Naive thymus-derived CD4-positive, alpha-beta T cell (primary cell): ENCODE results near the gene PTPN4. TPM values are rescaled to one million over a fixed set of nuclear protein-coding genes. Genes with fewer than 3 reads are reported as not detected.
A peak's percentile ranks its signal among the peaks of the same experiment; 100 is the strongest.

Experiments
- ATAC-seq: fragments of 150-1000 bp; cut with Tn5 transposase; 2 replicates; pipeline ENCODE4 v1.10.0; 2021; ENCODE audit warnings: mild to moderate bottlenecking, moderate library complexity
- CTCF ChIA-PET: fragments of 350-600 bp; sonication (Branson Sonifier 250); formaldehyde crosslinking; loops from one replicate; lab custom pipeline; 2021; ENCODE audit warnings: antibody characterized with exemption; lab: Charles Lee
- POLR2A ChIA-PET: fragments of 350-600 bp; sonication (Branson Sonifier 250); formaldehyde crosslinking; loops from one replicate; lab custom pipeline; 2021; ENCODE audit warnings: antibody characterized with exemption, inconsistent platforms; lab: Charles Lee
- DNase-seq, 9 donors: peaks; one replicate each; pipeline versions ENCODE4 v3.0.0 to v3.0.0-alpha.2; 2020 to 2022; ENCODE audit warnings: mixed read lengths in 1 of 9
- H3K27ac ChIP-seq: one replicate; pipeline ENCODE4 v1.7.0; 2013; ENCODE audit warnings: mild to moderate bottlenecking, low read depth, low read length, moderate library complexity
- H3K27me3 ChIP-seq, 2 donors: one replicate each; pipeline ENCODE4 v1.7.0; 2013; ENCODE audit warnings: low read length in 2 of 2, mild to moderate bottlenecking in 2 of 2, moderate library complexity in 2 of 2; ENCODE audit not compliant: control insufficient read depth in 2 of 2, insufficient read depth in 2 of 2
- H3K36me3 ChIP-seq, 3 experiments: 1 replicate in 2 of 3; 2 replicates in 1 of 3; pipeline ENCODE4 v1.7.0; 2013; ENCODE audit warnings: low read length in 3 of 3, mild to moderate bottlenecking in 3 of 3, moderate library complexity in 1 of 3; ENCODE audit not compliant: insufficient read depth in 3 of 3, control insufficient read depth in 2 of 3
- H3K4me1 ChIP-seq, 2 donors: one replicate each; pipeline ENCODE4 v1.7.0; 2013; ENCODE audit warnings: low read length in 2 of 2, mild to moderate bottlenecking in 2 of 2, moderate library complexity in 1 of 2; ENCODE audit not compliant: control insufficient read depth in 2 of 2, insufficient read depth in 2 of 2
- H3K4me3 ChIP-seq: 2 replicates; pipeline ENCODE4 v1.7.0; 2013; ENCODE audit warnings: mild to moderate bottlenecking, low read length
- H3K9me3 ChIP-seq, 3 experiments: 1 replicate in 2 of 3; 2 replicates in 1 of 3; pipeline ENCODE4 v1.7.0; 2013; ENCODE audit warnings: low read length in 3 of 3; ENCODE audit not compliant: control insufficient read depth in 2 of 3
- H3K27ac Mint-ChIP-seq, 9 donors: one replicate each; pipeline ENCODE4 v1.8.0; 2020 to 2022; ENCODE audit warnings: mixed read lengths in 9 of 9, mild to moderate bottlenecking in 8 of 9, moderate library complexity in 5 of 9, inconsistent platforms in 2 of 9
- H3K27me3 Mint-ChIP-seq, 5 donors: one replicate each; pipeline ENCODE4 v1.8.0; 2021 to 2022; ENCODE audit warnings: mixed read lengths in 5 of 5, mild to moderate bottlenecking in 1 of 5
- H3K36me3 Mint-ChIP-seq, 5 donors: one replicate each; pipeline ENCODE4 v1.8.0; 2020 to 2022; ENCODE audit warnings: mixed read lengths in 5 of 5, mild to moderate bottlenecking in 3 of 5, inconsistent platforms in 1 of 5
- H3K4me1 Mint-ChIP-seq, 7 donors: one replicate each; pipeline ENCODE4 v1.8.0; 2020 to 2022; ENCODE audit warnings: mixed read lengths in 7 of 7, mild to moderate bottlenecking in 3 of 7, inconsistent platforms in 1 of 7
- H3K4me3 Mint-ChIP-seq, 10 donors: one replicate each; pipeline ENCODE4 v1.8.0; 2020 to 2022; ENCODE audit warnings: mild to moderate bottlenecking in 10 of 10, mixed read lengths in 10 of 10, moderate library complexity in 6 of 10, inconsistent platforms in 2 of 10
- H3K9me3 Mint-ChIP-seq, 11 donors: one replicate each; pipeline ENCODE4 v1.8.0; 2020 to 2022; ENCODE audit warnings: mixed read lengths in 11 of 11, mild to moderate bottlenecking in 4 of 11, inconsistent platforms in 1 of 11, moderate library complexity in 1 of 11
- intact Hi-C, 2 donors: fragments of 100-400 bp; cut with micrococcal nuclease; formaldehyde crosslinking; loops; one replicate each; pipeline ENCODE4 v1.15.1; 2023
- polyA plus RNA-seq, 2 donors: library from polyadenylated mRNA; unstranded; fragments of 300-500 nt; fragmentation: Illumina TruSeq; gene quantifications; one replicate each; pipeline ENCODE4 v1.2.3, GENCODE V29; 2021
- total RNA-seq, 6 experiments: library from RNA in 5 of 6; stranded (reverse) in 5 of 6; gene quantifications; 1 replicate in 5 of 6; 2 replicates in 1 of 6; pipeline ENCODE4 v1.2.3 and lab custom pipeline; 2021 to 2026

PTPN4 gene
- total and polyA plus RNA-seq, 7 experiments from 2014 or later = 48.9 to 122 (median 76.7) TPM

GRCh38 chr2:119941981-119942513 is 182.3 kb downstream of the PTPN4 start:
- H3K27me3 ChIP-seq = no peaks in the 10 kb centered on the region
- Mint-ChIP-seq H3K4me1 (peaks cover 12 to 60% (median 30%) of the 10 kb centered on the region in 7 donors), H3K9me3 (no peaks in the 10 kb centered on the region), H3K36me3 (peaks cover 4 to 38% (median 32%) of the 10 kb centered on the region in 5 donors), H3K27me3 (no peaks in the 10 kb centered on the region), H3K27ac (peak overlapping the region in 3 of 9 donors; percentile 7 to 77 (median 43)), H3K4me3 (no peak overlapping the region)
- intact Hi-C loops = loop anchor here in 1 of 2 donors (2.0 kb wide), 1 partner anchor 13 kb away; no protein-coding TSS in a partner anchor
- H3K9me3 ChIP-seq = no peaks in the 10 kb centered on the region
- CTCF ChIA-PET = interaction anchor here (0.5 to 0.8 kb wide), 2 partner anchors 29 to 186 kb away, joined by 3 read pairs; no protein-coding TSS in a partner anchor
- no peak overlapping the region for H3K27ac ChIP-seq
- no peak overlapping the region for H3K4me3 ChIP-seq
- ATAC-seq (no peak), DNase-seq (no peak)
- H3K4me1 ChIP-seq = peaks cover 4 to 48% of the 10 kb centered on the region in 2 donors
- POLR2A ChIA-PET = no interaction called here
- H3K36me3 ChIP-seq = peaks cover 7 to 21% (median 17%) of the 10 kb centered on the region in 3 experiments

DNA sequence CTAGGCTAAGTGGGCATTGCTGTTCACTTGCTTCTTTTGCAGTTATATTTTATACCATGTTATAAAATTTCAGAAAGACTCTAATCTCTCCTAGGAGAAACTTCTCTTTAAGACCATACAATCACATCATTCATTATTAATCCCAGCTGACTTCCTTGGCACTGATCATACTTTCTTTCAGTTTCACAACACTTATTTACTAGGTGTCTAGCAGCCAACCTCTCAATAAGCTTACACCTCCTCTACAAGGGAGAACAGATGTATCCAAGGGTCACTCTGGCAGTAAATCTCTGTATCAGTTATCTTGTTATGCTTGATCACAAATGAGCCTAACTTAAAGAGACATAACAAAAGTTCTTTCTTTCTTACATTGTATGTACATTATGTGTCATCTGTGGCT is 183.3 kb downstream of the PTPN4 start:
- no peak for ATAC-seq
- no peak for DNase-seq
- Mint-ChIP-seq H3K4me3 (peak overlapping the region in 1 of 10 donors; percentile 11), H3K27ac (peak overlapping the region in 4 of 9 donors; percentile 20 to 77 (median 32)), H3K27me3 (no peaks in the 10 kb centered on the region), H3K4me1 (peaks cover 12 to 70% (median 37%) of the 10 kb centered on the region in 7 donors), H3K9me3 (no peaks in the 10 kb centered on the region), H3K36me3 (peaks cover 4 to 38% (median 31%) of the 10 kb centered on the region in 5 donors)
- no peak overlapping the region for H3K27ac ChIP-seq
- CTCF ChIA-PET = interaction anchor here (0.7 to 0.8 kb wide), 2 partner anchors 28 to 125 kb away, joined by 3 read pairs; no protein-coding TSS in a partner anchor
- intact Hi-C loops = loop anchor here in 1 of 2 donors (2.0 kb wide), 1 partner anchor 14 kb away; no protein-coding TSS in a partner anchor
- H3K4me1 ChIP-seq = peaks cover 4 to 43% of the 10 kb centered on the region in 2 donors
- POLR2A ChIA-PET = no interaction called here
- H3K9me3 ChIP-seq = no peaks in the 10 kb centered on the region
- H3K36me3 ChIP-seq = peaks cover 0 to 17% (median 14%) of the 10 kb centered on the region in 3 experiments
- H3K27me3 ChIP-seq = no peaks in the 10 kb centered on the region
- H3K4me3 ChIP-seq = no peak overlapping the region

DNA sequence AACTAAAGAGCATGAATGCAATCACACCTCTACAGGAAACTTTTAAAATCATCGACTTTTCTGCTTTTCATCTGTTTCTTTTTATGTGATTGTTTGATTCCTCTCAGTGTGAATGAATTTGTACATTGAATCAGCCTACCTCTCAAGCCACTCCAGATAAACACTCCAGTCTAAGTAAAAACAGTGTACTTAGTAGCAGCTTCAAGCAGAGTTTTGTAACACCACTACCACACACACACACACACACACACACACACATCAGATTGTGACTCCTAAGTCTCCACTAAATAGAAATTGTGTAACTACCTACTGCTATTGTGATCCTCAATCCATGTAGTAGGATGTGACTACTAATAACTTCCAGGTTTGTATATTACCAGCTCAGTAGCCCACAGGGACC is 187.8 kb downstream of the PTPN4 start:
- ATAC-seq (no peak), DNase-seq (no peak)
- peaks cover under 1 to 11% of the 10 kb centered on the region in 2 donors for H3K4me1 ChIP-seq
- Mint-ChIP-seq H3K27ac (peak overlapping the region in 5 of 9 donors; percentile 31 to 70 (median 47)), H3K9me3 (no peaks in the 10 kb centered on the region), H3K36me3 (peaks cover 7 to 51% (median 50%) of the 10 kb centered on the region in 5 donors), H3K27me3 (no peaks in the 10 kb centered on the region), H3K4me1 (peaks cover 5 to 46% (median 24%) of the 10 kb centered on the region in 7 donors), H3K4me3 (no peak overlapping the region)
- no peak overlapping the region for H3K4me3 ChIP-seq
- ChIA-PET POLR2A (no interaction called here), CTCF (interaction anchor here (1.3 kb wide), 1 partner anchor 227 kb away, joined by 3 read pairs; no protein-coding TSS in a partner anchor)
- H3K27ac ChIP-seq = no peak overlapping the region
- H3K36me3 ChIP-seq = peaks cover 6 to 22% (median 9%) of the 10 kb centered on the region in 3 experiments
- no peaks in the 10 kb centered on the region for H3K27me3 ChIP-seq
- intact Hi-C loops = no loop called here
- H3K9me3 ChIP-seq = no peaks in the 10 kb centered on the region

DNA sequence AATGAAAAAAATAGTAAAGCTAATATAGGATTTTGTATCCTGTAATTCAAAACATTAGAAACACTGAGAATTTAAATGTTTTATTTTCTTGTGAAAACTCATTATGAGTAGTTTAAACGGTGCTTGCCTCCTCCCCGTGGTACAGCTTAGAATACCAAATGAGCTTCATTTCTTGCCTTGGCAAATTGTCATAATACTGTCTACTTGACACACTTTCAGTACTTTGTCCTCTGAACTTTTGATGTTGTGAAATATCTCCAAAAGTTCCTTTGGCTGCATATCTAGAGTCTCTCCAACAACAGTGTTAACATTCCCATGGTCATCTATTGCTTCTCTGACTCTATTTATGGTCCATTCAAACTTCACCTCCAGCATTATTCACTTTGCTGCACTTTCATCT is 191.2 kb downstream of the PTPN4 start:
- peaks cover 22 to 62% (median 54%) of the 10 kb centered on the region in 5 donors for H3K36me3 Mint-ChIP-seq
- CTCF ChIA-PET = no interaction called here

DNA sequence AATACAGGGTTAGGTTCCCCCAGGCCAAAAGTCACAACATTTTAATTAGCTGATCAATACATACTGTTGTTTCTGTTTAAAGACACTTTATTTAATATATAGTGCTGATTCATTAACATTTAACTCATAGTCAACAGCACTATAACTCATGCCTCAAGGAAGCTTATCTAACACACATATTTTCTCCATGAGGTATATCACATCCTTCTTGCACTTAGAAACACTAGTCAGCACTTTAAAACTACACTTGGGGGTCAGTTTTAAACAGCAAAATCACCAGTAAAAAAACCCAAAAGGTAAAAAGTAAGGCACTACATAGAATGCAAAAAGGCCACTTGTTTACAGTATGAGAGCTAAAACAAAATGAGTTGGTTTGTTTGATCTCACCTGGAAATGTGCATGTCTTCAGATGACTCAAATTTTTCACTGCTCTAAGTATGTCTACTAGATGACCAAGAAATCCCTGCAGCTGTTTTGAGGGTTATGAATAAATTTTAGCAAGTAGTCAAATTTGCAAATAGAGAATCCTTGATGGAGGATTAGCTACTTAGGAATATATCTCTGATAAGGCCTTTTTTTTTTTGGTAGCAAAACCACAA is 199.0 kb downstream of the PTPN4 start:
- Mint-ChIP-seq H3K36me3 (peaks cover 18 to 55% (median 47%) of the 10 kb centered on the region in 5 donors), H3K27ac (peak overlapping the region in 5 of 9 donors; percentile 9 to 80 (median 50)), H3K27me3 (no peaks in the 10 kb centered on the region), H3K9me3 (peaks cover 0 to 2% (median 0%) of the 10 kb centered on the region in 11 donors), H3K4me1 (peaks cover 0 to 17% (median 1%) of the 10 kb centered on the region in 7 donors), H3K4me3 (no peak overlapping the region)
- intact Hi-C loops = loop anchor here in 1 of 2 donors (5.0 kb wide), 1 partner anchor 206 kb away; no protein-coding TSS in a partner anchor
- peaks cover 0 to 7% of the 10 kb centered on the region in 2 donors for H3K4me1 ChIP-seq
- H3K36me3 ChIP-seq = peaks cover 6 to 46% (median 35%) of the 10 kb centered on the region in 3 experiments
- ChIA-PET CTCF (interaction anchor here (0.7 kb wide), 1 partner anchor 46 kb away, joined by 4 read pairs; no protein-coding TSS in a partner anchor), POLR2A (no interaction called here)
- ATAC-seq (no peak), DNase-seq (no peak)
- H3K27me3 ChIP-seq = no peaks in the 10 kb centered on the region
- H3K9me3 ChIP-seq = no peaks in the 10 kb centered on the region
- no peak overlapping the region for H3K27ac ChIP-seq
- no peak overlapping the region for H3K4me3 ChIP-seq

More for the DNA sequence above, 191.2 kb downstream of the PTPN4 start:
- Histone ChIP-seq H3K9me3 (no peaks in the 10 kb centered on the region), H3K4me3 (no peak overlapping the region), H3K36me3 (peaks cover 11 to 33% (median 23%) of the 10 kb centered on the region in 3 experiments), H3K4me1 (no peaks in the 10 kb centered on the region), H3K27me3 (no peaks in the 10 kb centered on the region), H3K27ac (no peak overlapping the region)
- POLR2A ChIA-PET = no interaction called here
- ATAC-seq (no peak), DNase-seq (no peak)
- Mint-ChIP-seq H3K27me3 (no peaks in the 10 kb centered on the region), H3K4me3 (no peak overlapping the region), H3K4me1 (peaks cover 4 to 21% (median 14%) of the 10 kb centered on the region in 7 donors), H3K9me3 (no peaks in the 10 kb centered on the region), H3K27ac (peak overlapping the region in 7 of 9 donors; percentile 19 to 69 (median 60))
- intact Hi-C loops = no loop called here

GRCh38 chr2:119960821-119961220 is 201.1 kb downstream of the PTPN4 start:
- Mint-ChIP-seq H3K27me3 (no peaks in the 10 kb centered on the region), H3K4me3 (no peak overlapping the region), H3K36me3 (peaks cover 15 to 58% (median 48%) of the 10 kb centered on the region in 5 donors), H3K4me1 (peaks cover 0 to 15% (median 1%) of the 10 kb centered on the region in 7 donors), H3K27ac (no peak overlapping the region), H3K9me3 (peaks cover 0 to 2% (median 0%) of the 10 kb centered on the region in 11 donors)
- H3K27me3 ChIP-seq = no peaks in the 10 kb centered on the region
- POLR2A ChIA-PET = no interaction called here
- peaks cover 0 to 7% of the 10 kb centered on the region in 2 donors for H3K4me1 ChIP-seq
- CTCF ChIA-PET = no interaction called here
- ATAC-seq (no peak), DNase-seq (no peak)
- no peak overlapping the region for H3K4me3 ChIP-seq
- intact Hi-C loops = no loop called here
- no peaks in the 10 kb centered on the region for H3K9me3 ChIP-seq
- peaks cover 6 to 51% (median 41%) of the 10 kb centered on the region in 3 experiments for H3K36me3 ChIP-seq
- no peak overlapping the region for H3K27ac ChIP-seq
